GM21619 (cell line): ENCODE results near the gene FANCI.
"Not testable (repeated sequence)": the region's sequence is repeated elsewhere in the genome, so short reads cannot be mapped to it uniquely, and the experiment has no call there.

Experiments
- ATAC-seq: cut with Tn5 transposase; IDR thresholded peaks from one replicate; pipeline ENCODE4 v1.9.1; 2021; ENCODE audit not compliant: unreplicated experiment

The FANCI gene

DNA sequence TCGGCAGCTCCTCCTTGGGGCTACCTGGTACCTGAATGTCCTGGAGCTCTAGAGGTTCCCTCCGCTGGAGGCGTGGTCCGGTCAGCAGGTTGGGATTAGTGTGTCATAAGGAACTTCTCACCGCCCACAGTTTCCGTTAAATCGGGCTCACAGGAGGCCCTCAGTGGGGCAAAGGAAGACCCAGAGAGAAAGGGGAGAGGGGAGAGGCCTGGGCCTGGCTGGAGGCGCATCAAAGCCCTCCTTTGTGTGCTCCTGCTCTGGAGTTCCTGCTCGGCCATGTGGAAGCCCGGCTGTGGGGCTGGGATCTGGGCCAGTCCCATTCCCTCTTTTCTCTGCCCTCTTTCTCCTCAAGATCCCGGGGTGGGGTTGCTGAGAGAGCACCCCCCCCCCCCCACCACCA, 22.2 kb upstream of the FANCI start, which contains the start of gene RLBP1:
RLBP1 (minus strand) TSS at position 37 of the 400 bp plus-strand sequence. CDS start 2,604 bp downstream, outside the sequence.
- ATAC-seq: no peak

- no peak for ATAC-seq
These were observed 18.2 kb upstream of the FANCI start for GRCh38 chr15:89225588-89225987.

- ATAC-seq: no peak
These were observed 17.2 kb upstream of the FANCI start for GRCh38 chr15:89226359-89227221.

- ATAC-seq: no peak
These were observed 16.4 kb upstream of the FANCI start for GRCh38 chr15:89227425-89227824.

GRCh38 chr15:89230277-89230676, 13.5 kb upstream of the FANCI start:
- ATAC-seq: no peak

DNA sequence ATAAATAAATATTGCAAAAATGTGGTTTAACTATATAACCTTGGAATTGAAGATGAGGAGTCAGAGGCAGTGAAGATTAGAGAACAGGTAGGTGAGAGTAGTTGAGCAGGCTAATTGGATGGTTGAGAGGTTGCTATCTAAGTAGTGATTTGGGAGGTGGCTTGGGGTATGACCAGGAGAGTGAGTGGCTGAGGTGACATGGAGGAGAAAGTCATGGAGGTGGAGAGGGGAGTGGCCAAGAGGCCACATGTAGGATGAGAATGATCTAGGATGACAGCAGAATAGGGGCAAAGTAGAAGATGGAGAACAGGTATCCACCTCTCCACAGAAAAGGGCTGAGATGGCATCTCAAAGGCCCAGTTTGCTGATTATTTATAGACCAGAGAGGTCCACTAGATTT, 11.9 kb upstream of the FANCI start:
- no peak for ATAC-seq

- not testable (repeated sequence) for ATAC-seq
These were observed 3.6 kb upstream of the FANCI start for GRCh38 chr15:89239883-89240810.

DNA sequence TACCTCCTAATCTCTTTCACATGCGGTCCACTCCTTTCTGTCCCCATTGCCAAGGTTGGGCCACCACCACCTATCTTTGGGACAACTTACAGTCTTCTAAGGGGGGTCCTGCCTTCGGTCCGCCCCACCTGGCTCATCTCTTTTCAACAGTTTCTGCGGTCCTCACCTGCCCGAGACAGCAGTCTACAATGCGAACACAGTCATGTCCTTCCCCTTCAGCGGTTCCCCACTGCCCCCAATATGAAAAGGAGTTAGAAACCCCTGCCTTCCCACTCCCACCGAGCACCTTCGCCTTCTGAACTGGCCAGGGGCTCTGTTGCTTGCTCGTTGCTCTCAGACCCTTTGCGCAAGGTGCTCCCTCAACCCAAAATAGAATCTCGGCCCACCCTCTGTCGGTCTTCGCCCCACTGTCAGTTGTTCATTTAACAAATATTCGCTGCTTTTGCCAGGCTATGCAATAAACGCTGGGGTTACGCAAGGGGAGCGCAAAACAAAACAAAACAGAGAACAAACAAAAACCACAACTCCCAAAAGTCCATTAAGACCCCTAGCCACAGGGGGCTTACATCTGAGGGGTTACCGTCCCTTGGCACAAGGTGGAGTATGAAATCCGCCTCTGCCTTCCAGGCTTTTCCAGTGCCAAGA, 611 bp upstream of the FANCI start:
- no peak for ATAC-seq

- ATAC-seq: no peak
These were observed 760 bp downstream of the FANCI start for GRCh38 chr15:89244574-89244903.

DNA sequence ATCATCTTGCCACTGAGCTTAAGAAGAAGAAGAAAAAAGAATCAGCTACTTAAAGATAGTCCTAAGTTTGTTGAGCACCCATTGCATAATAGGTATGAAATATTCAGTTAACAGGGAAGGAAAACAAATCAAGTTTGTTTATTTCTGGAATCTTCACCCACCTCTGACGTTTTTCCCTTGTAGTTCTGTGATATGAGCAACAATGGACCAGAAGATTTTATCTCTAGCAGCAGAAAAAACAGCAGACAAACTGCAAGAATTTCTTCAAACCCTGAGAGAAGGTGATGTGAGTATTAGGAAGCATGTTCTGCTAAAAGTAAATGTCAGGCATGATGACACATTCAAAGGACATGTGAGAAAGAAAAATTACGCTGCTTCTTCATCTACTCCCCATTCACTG, 3.7 kb downstream of the FANCI start:
- ATAC-seq: no peak

- ATAC-seq: no peak
These were observed 4.8 kb downstream of the FANCI start for GRCh38 chr15:89248584-89248983.

- not testable (repeated sequence) for ATAC-seq
These were observed 6.4 kb downstream of the FANCI start for GRCh38 chr15:89250142-89250541.

DNA sequence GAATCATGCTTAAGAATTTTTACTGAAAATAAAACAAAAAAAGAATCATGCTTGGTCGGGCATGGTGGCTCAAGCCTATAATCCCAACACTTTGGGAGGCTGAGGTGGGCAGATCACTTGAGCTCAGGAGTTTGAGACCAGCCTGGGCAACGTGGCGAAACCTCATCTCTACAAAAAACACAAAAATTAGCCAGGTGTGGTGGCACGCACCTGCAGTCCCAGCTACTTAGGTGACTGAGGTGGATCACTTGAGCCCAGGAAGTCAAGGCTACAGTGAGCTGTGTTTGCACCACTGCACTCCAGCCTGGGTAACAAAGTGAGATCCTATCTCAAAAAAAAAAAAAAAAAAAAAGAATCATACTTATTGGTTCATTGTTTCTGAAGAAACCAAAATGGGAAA, 33.5 kb downstream of the FANCI start:
- ATAC-seq: not testable (repeated sequence)

DNA sequence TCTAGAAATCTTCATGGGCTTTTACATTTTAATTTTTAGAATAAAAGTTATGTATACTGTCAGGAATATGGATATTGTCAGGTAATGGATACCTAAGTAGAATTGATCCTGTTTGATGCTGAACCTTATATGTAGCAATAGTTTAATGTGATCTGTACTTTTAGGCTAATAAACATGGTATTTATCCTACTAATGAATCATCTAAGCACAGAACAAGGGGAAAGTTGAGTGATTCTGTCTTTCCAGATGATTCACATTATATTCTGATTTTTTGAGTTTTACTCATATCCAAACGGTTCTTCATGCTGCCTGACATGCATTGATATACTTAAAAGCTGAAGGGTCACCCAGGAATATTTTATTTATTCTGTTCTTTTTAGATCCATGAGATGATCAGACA, 34.5 kb downstream of the FANCI start:
- no peak for ATAC-seq

- ATAC-seq: no peak
These were observed 38.9 kb downstream of the FANCI start for GRCh38 chr15:89282631-89283030.

DNA sequence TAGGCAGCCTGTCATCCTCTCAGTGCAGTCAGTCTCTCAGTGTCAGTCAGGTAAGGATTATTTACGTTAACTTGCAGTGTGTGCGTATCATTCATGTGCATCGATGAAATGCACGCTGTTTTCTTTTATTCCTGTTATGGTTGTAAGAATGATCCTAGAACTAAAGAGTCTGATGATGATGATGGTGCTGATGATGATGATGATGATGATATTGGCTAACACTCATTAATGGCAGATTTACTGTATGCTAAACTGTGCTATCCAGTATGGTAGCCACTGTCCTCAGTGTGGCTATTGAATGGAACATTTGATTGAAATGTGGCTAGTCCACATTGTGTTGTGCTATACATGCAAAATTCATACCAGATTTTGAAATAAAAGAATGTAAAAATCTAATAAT, 39.4 kb downstream of the FANCI start:
- ATAC-seq: no peak

DNA sequence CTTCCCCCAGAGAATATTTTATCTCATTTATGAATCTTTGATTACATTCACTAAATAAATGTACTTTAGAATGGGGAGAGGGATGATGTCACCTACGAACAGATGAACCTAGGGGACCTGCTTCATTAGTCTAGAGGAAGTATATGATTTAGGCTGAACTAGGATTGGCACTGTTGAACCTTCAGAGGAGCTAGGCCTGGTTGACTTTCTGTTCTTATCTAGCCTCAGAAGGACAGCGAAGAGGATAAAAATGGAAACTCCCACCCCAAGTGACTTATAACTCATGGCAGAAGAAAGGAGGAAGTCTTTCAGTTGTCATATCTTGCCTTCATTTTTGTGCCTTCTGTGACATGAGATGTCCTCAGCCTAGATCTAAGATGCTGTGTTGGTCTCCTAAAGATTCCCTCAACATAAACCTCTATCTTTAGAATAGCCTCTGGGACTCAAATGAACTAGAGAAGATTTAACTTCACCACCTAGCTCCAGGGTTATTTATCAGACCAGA, 48.2 kb downstream of the FANCI start:
- no peak for ATAC-seq

GRCh38 chr15:89293012-89293411, 49.2 kb downstream of the FANCI start:
- no peak for ATAC-seq

DNA sequence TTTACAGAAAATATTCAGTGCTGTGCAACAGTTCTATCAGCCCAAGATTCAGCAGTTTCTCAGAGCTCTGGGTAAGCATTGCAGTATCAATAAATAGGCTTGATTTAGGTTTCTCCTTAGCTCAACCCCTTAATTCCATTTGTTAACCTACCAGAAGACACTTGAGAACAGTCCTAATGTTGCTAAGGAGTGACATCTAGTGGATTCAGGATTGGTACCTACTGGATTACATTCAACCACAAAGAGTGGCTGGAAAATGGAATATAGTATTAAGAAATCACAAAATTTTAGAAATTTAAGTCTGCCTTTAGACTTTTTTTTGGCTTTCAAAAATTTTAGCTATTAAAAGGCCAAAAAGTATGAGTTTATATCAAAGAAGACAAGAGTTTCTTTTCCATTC, 56.1 kb downstream of the FANCI start:
- ATAC-seq: no peak

DNA sequence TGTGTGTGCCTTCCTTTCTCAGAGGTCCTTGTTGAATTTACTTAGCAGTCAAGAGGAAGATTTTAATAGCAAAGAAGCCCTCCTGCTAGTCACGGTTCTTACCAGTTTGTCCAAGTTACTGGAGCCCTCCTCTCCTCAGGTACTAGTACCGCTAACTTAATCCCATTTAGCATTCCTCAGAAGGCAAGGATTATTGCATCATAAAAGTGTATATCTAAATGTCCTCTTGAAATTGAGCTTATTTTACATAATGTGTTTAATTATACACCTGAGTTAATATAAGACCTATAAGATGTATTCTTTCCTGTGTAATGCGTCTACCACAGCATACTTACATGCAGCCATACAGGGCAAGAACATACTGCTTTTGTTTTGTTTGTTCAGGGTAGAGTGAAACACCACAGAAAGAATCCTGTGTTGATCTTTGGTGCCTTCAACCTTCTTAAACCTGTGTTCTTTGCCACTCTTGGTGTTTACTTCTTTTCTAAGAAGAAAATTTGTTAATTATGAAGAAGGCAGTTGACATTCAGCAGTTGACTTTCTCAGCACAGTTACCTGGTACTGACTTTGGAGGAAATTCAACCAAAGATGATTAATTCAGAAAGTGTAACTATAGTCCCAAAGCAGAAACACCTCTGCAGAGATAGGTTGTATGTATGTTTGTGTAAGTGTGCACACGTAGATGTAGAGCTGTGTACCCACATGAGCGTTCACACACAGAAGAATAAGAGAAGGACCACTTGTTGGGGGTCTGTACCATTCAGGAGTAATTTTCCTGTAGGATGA, 57.7 kb downstream of the FANCI start:
- no peak for ATAC-seq
